Globus pallidus (tissue), 1 donor: ENCODE data around the gene SPARC.

ENCODE experiments used
- DNase-seq: peaks from one replicate; pipeline ENCODE4 v3.0.0-alpha.2; 2015; ENCODE audit warnings: low spot score

The SPARC gene

GRCh38 chr5:151620461-151620840 is 66.3 kb downstream of the SPARC start:
- no peak for DNase-seq

- no peak for DNase-seq
Measured at GRCh38 chr5:151619812-151620460, 66.8 kb downstream of the SPARC start.

DNA sequence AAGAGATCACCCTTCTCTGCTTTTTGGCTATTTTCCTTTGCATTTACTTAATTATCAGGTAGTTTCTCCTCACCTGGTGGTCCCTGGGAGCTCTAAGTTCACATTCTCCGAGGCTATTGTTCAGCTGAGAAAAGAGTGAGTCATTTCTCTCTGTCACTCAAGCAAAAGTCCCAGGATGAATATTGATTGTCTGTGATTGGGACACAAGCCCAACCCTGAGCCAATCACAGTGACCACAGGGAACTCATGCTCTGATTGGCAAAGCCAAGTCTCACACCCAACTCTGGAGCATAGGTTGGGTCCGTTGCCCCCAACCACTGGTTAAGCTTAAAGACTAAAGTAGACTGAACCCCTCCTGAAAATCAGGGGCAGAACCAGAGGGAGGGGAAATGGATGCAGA is 67.8 kb downstream of the SPARC start:
- no peak for DNase-seq

GRCh38 chr5:151617841-151618710 is 68.6 kb downstream of the SPARC start:
- DNase-seq, result no peak

- DNase-seq, result no peak
Measured at GRCh38 chr5:151617383-151617840, 69.3 kb downstream of the SPARC start.

- no peak for DNase-seq
Measured at GRCh38 chr5:151615431-151615830, 71.3 kb downstream of the SPARC start.

GRCh38 chr5:151614565-151614964 is 72.2 kb downstream of the SPARC start:
- DNase-seq, result no peak

DNA sequence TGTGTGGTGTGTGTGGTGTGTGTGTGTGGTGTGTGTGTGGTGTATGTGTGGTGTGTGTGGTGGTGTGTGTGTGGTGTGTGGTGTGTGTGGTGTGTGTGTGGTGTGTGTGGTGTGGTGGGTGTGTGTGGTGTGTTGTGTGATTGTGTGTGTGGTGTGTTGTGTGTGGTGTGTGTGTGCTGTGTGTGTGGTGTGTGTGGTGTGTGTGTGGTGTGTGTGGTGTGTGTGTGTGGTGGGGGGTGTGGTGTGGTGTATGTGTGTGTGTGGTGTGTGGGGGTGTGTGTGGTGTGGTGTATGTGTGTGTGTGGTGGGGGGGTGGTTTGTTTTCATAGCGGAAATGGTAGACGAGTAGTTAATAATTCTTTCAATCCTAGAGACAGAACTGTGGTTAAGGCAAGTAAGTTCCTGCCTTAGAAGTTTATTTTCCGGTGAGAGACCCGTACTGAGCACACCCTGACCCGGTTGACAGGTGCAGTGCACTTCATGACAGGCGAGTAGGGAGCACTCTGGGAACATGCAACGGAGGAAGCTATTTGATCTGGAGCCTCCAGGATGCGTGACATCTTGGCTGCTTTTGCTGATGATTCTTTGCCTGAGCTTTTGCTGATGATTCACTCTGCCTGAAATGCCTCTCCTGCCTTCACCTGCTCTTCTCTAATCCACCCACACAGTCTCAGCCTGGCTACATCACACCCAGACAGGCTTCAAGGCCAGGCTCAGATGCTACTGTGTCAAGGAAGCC is 73.9 kb downstream of the SPARC start:
- DNase-seq, result no peak

DNA sequence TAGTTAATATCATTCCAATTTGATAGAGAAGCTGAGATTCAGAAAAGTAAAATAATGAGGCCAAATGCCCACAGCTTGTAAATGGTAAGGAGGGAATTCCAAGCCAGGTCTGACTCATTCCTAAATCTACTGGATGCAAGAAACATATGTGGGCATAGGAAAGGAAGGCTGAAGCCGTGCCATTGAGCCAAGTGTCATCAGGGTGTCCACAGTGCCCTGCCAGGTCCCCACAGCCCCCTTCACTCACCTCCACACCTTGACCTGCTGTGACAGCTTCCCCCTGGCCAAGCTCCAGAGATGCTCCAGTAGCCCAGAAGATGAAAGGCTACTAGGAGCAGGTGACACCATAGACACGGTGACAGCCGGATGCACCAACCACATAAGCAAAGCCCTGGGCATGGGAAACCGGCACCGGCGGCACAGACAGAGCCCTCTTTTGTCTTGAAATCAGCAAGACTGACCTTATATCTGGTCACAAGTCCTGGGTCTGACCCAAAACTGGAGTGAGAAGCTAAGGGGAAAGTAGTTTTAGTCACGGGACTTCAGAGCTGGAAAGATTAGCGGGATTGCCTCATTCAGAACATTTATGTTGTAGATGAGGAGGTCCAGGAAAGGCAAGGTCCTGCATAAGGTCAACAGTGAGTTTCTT is 75.5 kb downstream of the SPARC start:
- DNase-seq, result no peak
